ENCODE measurements around the gene HS3ST6.

Gene HS3ST6

DNA sequence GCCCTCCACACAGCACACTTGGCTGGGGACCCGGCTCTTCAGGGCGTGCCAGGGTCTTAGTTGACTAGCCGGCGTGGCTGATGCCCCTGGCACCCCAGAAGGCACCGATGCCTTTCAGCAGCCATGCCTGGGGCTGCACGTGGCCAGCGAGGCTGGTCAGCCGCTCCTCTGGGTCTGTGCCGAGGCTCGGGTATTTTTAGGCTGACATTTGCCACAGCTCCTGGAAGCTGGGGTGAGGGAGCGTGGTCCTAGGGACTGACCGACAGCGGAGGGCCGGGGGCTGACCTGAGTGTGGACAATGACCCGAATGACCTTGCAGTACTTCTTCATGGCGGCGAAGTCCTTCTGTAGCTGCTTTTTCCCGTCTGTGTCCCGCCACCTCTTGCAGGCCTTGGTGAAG, 32.3 kb upstream of the HS3ST6 start:
- no peaks in the 10 kb centered on the region for H4K20me1 ChIP-seq (ENCODE audit: insufficient read depth, low read length)
- no peaks in the 10 kb centered on the region for H3K36me3 ChIP-seq (ENCODE audit: insufficient read depth, low read length)
- no peaks in the 10 kb centered on the region for H3F3A ChIP-seq (ENCODE audit: insufficient read depth, low read length)
- peaks cover 19% of the 10 kb centered on the region for H3K27me3 ChIP-seq (ENCODE audit: insufficient read depth, low read length)
- H3K4me2 ChIP-seq (ENCODE audit: low read length), result no peak overlapping the region
- H3K4me3 ChIP-seq (ENCODE audit: low read depth, low read length, poor library complexity, severe bottlenecking), result no peak overlapping the region
- no peaks in the 10 kb centered on the region for H3K79me2 ChIP-seq (ENCODE audit: insufficient read depth, low read length)
- no peaks in the 10 kb centered on the region for H3K4me1 ChIP-seq (ENCODE audit: insufficient read depth, low read length, severe bottlenecking)
- H2AFZ ChIP-seq (ENCODE audit: low read length), result no peak overlapping the region
- H3K27ac ChIP-seq (ENCODE audit: low read depth, low read length, poor library complexity, severe bottlenecking), result no peak overlapping the region
- no peaks in the 10 kb centered on the region for H3K9me3 ChIP-seq (ENCODE audit: low read length)
- no peak overlapping the region for H3K9ac ChIP-seq (ENCODE audit: low read length)
- TF ChIP-seq CTCF (IDR thresholded peaks at IDR 0.05; ENCODE audit: low read length), result no peak
- TF ChIP-seq EZH2 (IDR thresholded peaks at IDR 0.05; ENCODE audit: borderline replicate concordance, low read length), result no peak
- H3K9me2 ChIP-seq (ENCODE audit: low read depth, low read length), result no peaks in the 10 kb centered on the region

DNA sequence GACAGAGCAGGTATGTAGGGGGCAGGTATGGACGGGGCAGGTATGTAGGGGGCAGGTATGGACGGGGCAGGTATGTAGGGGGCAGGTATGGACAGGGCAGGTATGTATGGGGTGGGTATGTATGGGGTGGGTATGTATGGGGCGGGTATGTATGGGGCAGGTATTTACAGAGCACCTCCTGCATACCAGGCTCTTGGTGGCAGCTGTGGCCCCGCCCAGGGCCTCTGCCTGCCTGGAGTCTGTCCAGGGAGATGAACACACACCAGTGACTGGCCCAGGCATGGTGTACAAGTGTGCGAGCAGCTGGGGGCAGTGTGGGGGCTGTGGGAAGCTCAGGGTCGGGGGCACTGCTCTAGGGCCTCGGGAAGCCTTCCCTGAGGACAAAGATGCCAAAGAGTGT, 31.8 kb upstream of the HS3ST6 start:
- Histone ChIP-seq H3K4me2 (ENCODE audit: low read length) (no peak overlapping the region), H3K4me1 (ENCODE audit: insufficient read depth, low read length, severe bottlenecking) (no peaks in the 10 kb centered on the region)

GRCh38 chr16:1949507-1949906, 31.3 kb upstream of the HS3ST6 start:
- no peaks in the 10 kb centered on the region for H4K20me1 ChIP-seq (ENCODE audit: insufficient read depth, low read length)
- no peak overlapping the region for H3K4me3 ChIP-seq (ENCODE audit: low read depth, low read length, poor library complexity, severe bottlenecking)
- H3K27me3 ChIP-seq (ENCODE audit: insufficient read depth, low read length), result peaks cover 19% of the 10 kb centered on the region
- no peak overlapping the region for H3K4me2 ChIP-seq (ENCODE audit: low read length)
- no peaks in the 10 kb centered on the region for H3K9me2 ChIP-seq (ENCODE audit: low read depth, low read length)
- no peaks in the 10 kb centered on the region for H3K4me1 ChIP-seq (ENCODE audit: insufficient read depth, low read length, severe bottlenecking)
- H2AFZ ChIP-seq (ENCODE audit: low read length), result no peak overlapping the region
- H3K79me2 ChIP-seq (ENCODE audit: insufficient read depth, low read length), result no peaks in the 10 kb centered on the region
- no peak overlapping the region for H3K9ac ChIP-seq (ENCODE audit: low read length)
- H3F3A ChIP-seq (ENCODE audit: insufficient read depth, low read length), result no peaks in the 10 kb centered on the region
- no peaks in the 10 kb centered on the region for H3K36me3 ChIP-seq (ENCODE audit: insufficient read depth, low read length)
- no peaks in the 10 kb centered on the region for H3K9me3 ChIP-seq (ENCODE audit: low read length)
- H3K27ac ChIP-seq (ENCODE audit: low read depth, low read length, poor library complexity, severe bottlenecking), result no peak overlapping the region
- TF ChIP-seq EZH2 (IDR thresholded peaks at IDR 0.05; ENCODE audit: borderline replicate concordance, low read length) (no peak), CTCF (IDR thresholded peaks at IDR 0.05; ENCODE audit: low read length) (no peak)

More for the DNA sequence above, 31.8 kb upstream of the HS3ST6 start:
- Histone ChIP-seq H3K79me2 (ENCODE audit: insufficient read depth, low read length) (no peaks in the 10 kb centered on the region), H3F3A (ENCODE audit: insufficient read depth, low read length) (no peaks in the 10 kb centered on the region), H3K36me3 (ENCODE audit: insufficient read depth, low read length) (no peaks in the 10 kb centered on the region), H3K9me2 (ENCODE audit: low read depth, low read length) (no peaks in the 10 kb centered on the region), H2AFZ (ENCODE audit: low read length) (no peak overlapping the region), H3K9me3 (ENCODE audit: low read length) (no peaks in the 10 kb centered on the region), H3K27ac (ENCODE audit: low read depth, low read length, poor library complexity, severe bottlenecking) (no peak overlapping the region), H3K27me3 (ENCODE audit: insufficient read depth, low read length) (peaks cover 19% of the 10 kb centered on the region), H4K20me1 (ENCODE audit: insufficient read depth, low read length) (no peaks in the 10 kb centered on the region), H3K4me3 (ENCODE audit: low read depth, low read length, poor library complexity, severe bottlenecking) (no peak overlapping the region), H3K9ac (ENCODE audit: low read length) (no peak overlapping the region)
- TF ChIP-seq EZH2 (IDR thresholded peaks at IDR 0.05; ENCODE audit: borderline replicate concordance, low read length), result no peak
- no peak for TF ChIP-seq CTCF (IDR thresholded peaks at IDR 0.05; ENCODE audit: low read length)
